A673 (cell line): ENCODE data around the gene CRIP1. TPM values are rescaled to one million over a fixed set of nuclear protein-coding genes. Genes with fewer than 3 reads are reported as not detected.

Experiments used
- BruUV-seq: library from RNA; stranded (reverse); fragments of 400-500 nt; replicated peaks from 2 replicates; lab custom pipeline; 2021; lab: Mats Ljungman, UMichigan
- CTCF ChIA-PET: fragments of 300-600 bp; sonication (Branson Sonifier 250); formaldehyde crosslinking; loops from one replicate; lab custom pipeline; 2022; ENCODE audit warnings: antibody characterized with exemption; lab: Charles Lee
- POLR2A ChIA-PET: fragments of 300-600 bp; sonication (Branson Sonifier 250); formaldehyde crosslinking; loops from one replicate; lab custom pipeline; 2022; ENCODE audit warnings: antibody characterized with exemption; ENCODE audit not compliant: low non-redundant PET; lab: Charles Lee
- DNase-seq: peaks from one replicate; pipeline ENCODE4 v3.0.0-alpha.2; 2015; ENCODE audit warnings: low spot score
- H3K27ac ChIP-seq: fragments of 200-600 bp; sonication (generic); 2 replicates; pipeline ENCODE4 v1.5.1; 2016; ENCODE audit warnings: mixed run types, low read depth, mild to moderate bottlenecking, mixed read lengths, antibody characterized with exemption, low read length; ENCODE audit not compliant: poor library complexity, severe bottlenecking
- H3K27me3 ChIP-seq: fragments of 200-600 bp; sonication (generic); replicated peaks from 2 replicates; pipeline ENCODE4 v1.6.1; 2017; ENCODE audit warnings: mixed run types, low read depth, mild to moderate bottlenecking, mixed read lengths, antibody characterized with exemption, low read length; ENCODE audit not compliant: insufficient read depth, poor library complexity
- H3K36me3 ChIP-seq: fragments of 200-600 bp; sonication (generic); 2 replicates; pipeline ENCODE4 v1.6.1; 2016; ENCODE audit warnings: mixed run types, mild to moderate bottlenecking, mixed read lengths, antibody characterized with exemption, low read length; ENCODE audit not compliant: insufficient read depth, poor library complexity, severe bottlenecking
- H3K4me1 ChIP-seq: fragments of 200-600 bp; sonication (generic); 2 replicates; pipeline ENCODE4 v1.6.1; 2017; ENCODE audit warnings: mixed run types, mild to moderate bottlenecking, mixed read lengths, antibody characterized with exemption, low read length; ENCODE audit not compliant: insufficient read depth, poor library complexity, severe bottlenecking
- H3K4me3 ChIP-seq: fragments of 200-600 bp; sonication (generic); 2 replicates; pipeline ENCODE4 v1.5.1; 2016; ENCODE audit warnings: low read depth, mixed run types, mild to moderate bottlenecking, mixed read lengths, low read length; ENCODE audit not compliant: poor library complexity, severe bottlenecking
- H3K9me3 ChIP-seq: fragments of 200-600 bp; sonication (generic); 2 replicates; pipeline ENCODE4 v1.6.1; 2016; ENCODE audit warnings: mixed run types, low read depth, mild to moderate bottlenecking, mixed read lengths, antibody characterized with exemption, low read length; ENCODE audit not compliant: poor library complexity, severe bottlenecking
- CTCF ChIP-seq: fragments of 300-800, 200-600 bp; sonication (generic); conservative IDR thresholded peaks from 2 replicates; pipeline ENCODE4 v1.5.1; 2017; ENCODE audit warnings: low read depth, mild to moderate bottlenecking, antibody characterized with exemption, low read length, moderate library complexity, mixed read lengths
- EZH2 ChIP-seq: fragments of 200-600 bp; sonication (generic); IDR thresholded peaks from 2 replicates; pipeline ENCODE4 v1.6.1; 2017; ENCODE audit warnings: borderline replicate concordance, low read depth, mild to moderate bottlenecking, mixed read lengths, antibody characterized with exemption, low read length; ENCODE audit not compliant: poor library complexity, severe bottlenecking
- intact Hi-C: fragments of 100-400 bp; cut with micrococcal nuclease; formaldehyde crosslinking; loops from one replicate; pipeline ENCODE4 v1.10.0; 2022; ENCODE audit not compliant: unreplicated experiment
- total RNA-seq: library from RNA; stranded (reverse); gene quantifications from 2 replicates; pipeline ENCODE4 v1.2.3, GENCODE V29; 2021

Gene CRIP1
- total RNA-seq, 1 experiment from 2014 or later, result 47.7 TPM

GRCh38 chr14:105452963-105453362 is 33.7 kb upstream of the CRIP1 start:
- no TSS peak for BruUV-seq
- DNase-seq, result no peak
- Histone ChIP-seq H3K9me3 (no peaks in the 10 kb centered on the region), H3K36me3 (peaks cover 73% of the 10 kb centered on the region), H3K4me1 (peaks cover 4% of the 10 kb centered on the region), H3K4me3 (no peak overlapping the region), H3K27ac (no peak overlapping the region), H3K27me3 (no peaks in the 10 kb centered on the region)
- ChIA-PET POLR2A (no interaction called here), CTCF (no interaction called here)
- TF ChIP-seq CTCF (no peak), EZH2 (no peak)
- intact Hi-C loops, result no loop called here

GRCh38 chr14:105453847-105454246 is 32.8 kb upstream of the CRIP1 start:
- TF ChIP-seq CTCF (no peak), EZH2 (no peak)
- BruUV-seq, result no TSS peak
- Histone ChIP-seq H3K36me3 (peaks cover 73% of the 10 kb centered on the region), H3K27ac (no peak overlapping the region), H3K27me3 (no peaks in the 10 kb centered on the region), H3K4me1 (no peaks in the 10 kb centered on the region), H3K9me3 (no peaks in the 10 kb centered on the region), H3K4me3 (no peak overlapping the region)
- CTCF ChIA-PET, result no interaction called here
- DNase-seq, result no peak
- POLR2A ChIA-PET, result no interaction called here
- intact Hi-C loops, result no loop called here

- Histone ChIP-seq H3K9me3 (no peaks in the 10 kb centered on the region), H3K27me3 (no peaks in the 10 kb centered on the region), H3K27ac (no peak overlapping the region), H3K36me3 (peaks cover 61% of the 10 kb centered on the region), H3K4me1 (no peaks in the 10 kb centered on the region), H3K4me3 (no peak overlapping the region)
- no TSS peak for BruUV-seq
- intact Hi-C loops, result no loop called here
- ChIA-PET CTCF (no interaction called here), POLR2A (no interaction called here)
- no peak for DNase-seq
- TF ChIP-seq EZH2 (no peak), CTCF (no peak)
Observed at GRCh38 chr14:105455086-105455640, 31.5 kb upstream of the CRIP1 start.
